Motor neuron (in vitro differentiated cells): ENCODE data around the gene CRYBG1. TPM values are rescaled to one million over a fixed set of nuclear protein-coding genes. Genes with fewer than 3 reads are reported as not detected.
A peak's percentile ranks its signal among the peaks of the same experiment; 100 is the strongest.
"Not testable (repeated sequence)": the region's sequence is repeated elsewhere in the genome, so short reads cannot be mapped to it uniquely, and the experiment has no call there.

Experiments used
- ATAC-seq, 8 experiments: fragments of 200-7000 bp; cut with Tn5 transposase; replicated peaks in 6 of 8; 2 replicates each; pipeline ENCODE4 v1.8.0; 2021; ENCODE audit warnings: mild to moderate bottlenecking in 8 of 8, moderate library complexity in 8 of 8
- H3K27ac ChIP-seq, 2 donors: fragments of 250-450 bp; sonication (Bioruptor Pico); 2 replicates each; pipeline ENCODE4 v1.9.0; 2021; ENCODE audit warnings: antibody characterized with exemption in 2 of 2, mild to moderate bottlenecking in 2 of 2, moderate library complexity in 1 of 2
- H3K4me1 ChIP-seq, 2 donors: fragments of 250-450 bp; sonication (Bioruptor Pico); replicated peaks in 1 of 2; 2 replicates each; pipeline ENCODE4 v1.6.1; 2021; ENCODE audit warnings: antibody characterized with exemption in 2 of 2, mild to moderate bottlenecking in 2 of 2, moderate library complexity in 1 of 2
- H3K4me3 ChIP-seq, 5 donors: fragments of 250-450 bp; sonication (Bioruptor Pico); 2 replicates each; pipeline ENCODE4 v1.9.0; 2021; ENCODE audit warnings: antibody characterized with exemption in 5 of 5, mild to moderate bottlenecking in 5 of 5, moderate library complexity in 4 of 5
- WGBS, 10 experiments: fragments of 450-650 bp; shearing (Covaris generic); methylation state at CpG; one replicate each; pipeline ENCODE4 v1.0.0; 2022; 5-methylcytosine and 5-hydroxymethylcytosine counted together
- in situ Hi-C, 9 experiments: fragments of 400-800 bp; cut with MboI; loops; one replicate each; pipeline ENCODE4 v1.15.0; 2021; ENCODE audit warnings: low sequenced_read_pairs in 9 of 9, low pct_unique_long_range_greater_than_20kb in 2 of 9; ENCODE audit not compliant: unreplicated experiment in 9 of 9
- total RNA-seq, 8 experiments: library from RNA; unstranded; fragments of 300-600 nt; gene quantifications; 2 replicates each; pipeline versions ENCODE4 v1.2.3 to v1.2.4, GENCODE V29; 2022

CRYBG1 gene
- total RNA-seq, 8 experiments from 2014 or later: 0.42 to 11.6 (median 0.67) TPM

- no peak for ATAC-seq
- no peak overlapping the region for H3K4me3 ChIP-seq
- H3K4me1 ChIP-seq: peaks cover 3 to 11% of the 10 kb centered on the region in 2 donors
- no peak overlapping the region for H3K27ac ChIP-seq
- 65 to 100% (median 83%) methylated on average over 1 to 3 of the region's 3 CpGs; no CpG with 5 or more reads in 1 of the 10 experiments for WGBS, 10 experiments
- in situ Hi-C loops: no loop called here
These were observed 148.3 kb downstream of the CRYBG1 start for GRCh38 chr6:106508834-106509233.

- in situ Hi-C loops: no loop called here
- Histone ChIP-seq H3K4me3 (peak overlapping the region in 1 of 5 donors; percentile 33), H3K27ac (no peak overlapping the region), H3K4me1 (peaks cover 3 to 11% of the 10 kb centered on the region in 2 donors)
- no peak for ATAC-seq
- 9 to 67% (median 20%) methylated on average over 1 to 23 of the region's 25 CpGs for WGBS, 10 experiments
These were observed 149.0 kb downstream of the CRYBG1 start for GRCh38 chr6:106509420-106510089.

GRCh38 chr6:106510090-106510970 is 149.8 kb downstream of the CRYBG1 start:
- H3K27ac ChIP-seq: no peak overlapping the region
- peak; percentile 9 to 87 (median 78) for ATAC-seq
- in situ Hi-C loops: no loop called here

GRCh38 chr6:106511288-106512047 is 151.0 kb downstream of the CRYBG1 start:
- peak; percentile 7 to 34 (median 30) for ATAC-seq
- 0 to 33% (median 5%) methylated on average over 1 to 5 of the region's 29 CpGs; no CpG with 5 or more reads in 1 of the 10 experiments for WGBS, 10 experiments
- Histone ChIP-seq H3K27ac (no peak overlapping the region), H3K4me3 (peak overlapping the region in 3 of 5 donors; percentile 4 to 22 (median 22)), H3K4me1 (peaks cover 3 to 11% of the 10 kb centered on the region in 2 donors)
- in situ Hi-C loops: no loop called here

More at GRCh38 chr6:106510090-106510970, 149.8 kb downstream of the CRYBG1 start:
- Histone ChIP-seq H3K4me1 (peaks cover 3 to 11% of the 10 kb centered on the region in 2 donors), H3K4me3 (peak overlapping the region; percentile 19 to 33 (median 28))
- WGBS, 10 experiments: 0 to 7% (median 1%) methylated on average over 1 to 21 of the region's 56 CpGs; no CpG with 5 or more reads in 1 of the 10 experiments

GRCh38 chr6:106512048-106512967 is 151.8 kb downstream of the CRYBG1 start:
- in situ Hi-C loops: no loop called here
- 0 to 30% (median 11%) methylated on average over 2 to 18 of the region's 90 CpGs; no CpG with 5 or more reads in 6 of the 10 experiments for WGBS, 10 experiments
- Histone ChIP-seq H3K4me3 (peak overlapping the region in 4 of 5 donors; percentile 4 to 22 (median 16)), H3K27ac (no peak overlapping the region), H3K4me1 (peaks cover 3 to 11% of the 10 kb centered on the region in 2 donors)
- ATAC-seq: peak; percentile 22 to 80 (median 51)

GRCh38 chr6:106512968-106513574 is 152.6 kb downstream of the CRYBG1 start:
- 17 to 58% (median 24%) methylated on average over 1 to 14 of the region's 19 CpGs for WGBS, 10 experiments
- ATAC-seq: peak in 1 of 8 experiments; percentile 3
- H3K4me1 ChIP-seq: peaks cover 3 to 11% of the 10 kb centered on the region in 2 donors
- in situ Hi-C loops: no loop called here
- H3K27ac ChIP-seq: no peak overlapping the region
- H3K4me3 ChIP-seq: no peak overlapping the region

GRCh38 chr6:106513808-106514582 is 153.5 kb downstream of the CRYBG1 start:
- peaks cover 3 to 11% of the 10 kb centered on the region in 2 donors for H3K4me1 ChIP-seq
- H3K4me3 ChIP-seq: no peak overlapping the region
- no peak for ATAC-seq
- 0 to 62% (median 53%) methylated on average over 1 to 3 of the region's 3 CpGs; no CpG with 5 or more reads in 1 of the 10 experiments for WGBS, 10 experiments
- no peak overlapping the region for H3K27ac ChIP-seq
- in situ Hi-C loops: no loop called here

- H3K4me3 ChIP-seq: no peak overlapping the region
- ATAC-seq: no peak
- H3K27ac ChIP-seq: no peak overlapping the region
- in situ Hi-C loops: no loop called here
- peaks cover 3 to 11% of the 10 kb centered on the region in 2 donors for H3K4me1 ChIP-seq
- 84 to 100% (median 90%) methylated on average over 2 of the region's 2 CpGs; no CpG with 5 or more reads in 2 of the 10 experiments for WGBS, 10 experiments
These were observed 154.0 kb downstream of the CRYBG1 start for GRCh38 chr6:106514583-106514885.

- in situ Hi-C loops, H3K27ac ChIP-seq, H3K4me3 ChIP-seq, H3K4me1 ChIP-seq, ATAC-seq: not testable (repeated sequence)
- WGBS, 10 experiments: 94 to 100% (median 100%) methylated on average over 1 to 3 of the region's 3 CpGs; no CpG with 5 or more reads in 5 of the 10 experiments
These were observed 155.1 kb downstream of the CRYBG1 start for GRCh38 chr6:106515582-106515981.

- no peak for ATAC-seq
- 36 to 90% (median 67%) methylated on average over 2 to 4 of the region's 4 CpGs; no CpG with 5 or more reads in 2 of the 10 experiments for WGBS, 10 experiments
These were observed 156.1 kb downstream of the CRYBG1 start for GRCh38 chr6:106516616-106517015.

GRCh38 chr6:106517706-106518105 is 157.2 kb downstream of the CRYBG1 start:
- 86 to 100% (median 96%) methylated on average over 1 to 2 of the region's 2 CpGs; no CpG with 5 or more reads in 1 of the 10 experiments for WGBS, 10 experiments
- Histone ChIP-seq H3K4me3 (no peak overlapping the region), H3K27ac (no peak overlapping the region), H3K4me1 (no peaks in the 10 kb centered on the region)
- ATAC-seq: no peak
- in situ Hi-C loops: no loop called here

More at GRCh38 chr6:106516616-106517015, 156.1 kb downstream of the CRYBG1 start:
- Histone ChIP-seq H3K27ac (no peak overlapping the region), H3K4me1 (peaks cover 0 to 6% of the 10 kb centered on the region in 2 donors), H3K4me3 (no peak overlapping the region)
- in situ Hi-C loops: no loop called here
